HCT116 (cell line): ENCODE results near the gene SIK3.

ENCODE experiments used
- CTCF ChIP-seq, 3 experiments: fragments of 200-600 bp in 1 of 3; sonication (generic) in 1 of 3; IDR thresholded peaks in 2 of 3; conservative IDR thresholded peaks in 1 of 3; 2 replicates each; pipeline ENCODE4 v1.5.1; 2012 to 2017; ENCODE audit warnings: low read depth in 2 of 3, low read length in 2 of 3, antibody characterized with exemption in 1 of 3, borderline replicate concordance in 1 of 3, control low read depth in 1 of 3, mild to moderate bottlenecking in 1 of 3, mixed read lengths in 1 of 3, mixed run types in 1 of 3, moderate library complexity in 1 of 3; ENCODE audit not compliant: insufficient read depth in 1 of 3
- EZH2 ChIP-seq: fragments of 200-600 bp; sonication (generic); IDR thresholded peaks from 2 replicates; pipeline ENCODE4 v1.6.1; 2017; ENCODE audit warnings: antibody characterized with exemption, mixed run types
- JUND ChIP-seq: IDR thresholded peaks from 2 replicates; pipeline ENCODE4 v1.6.1; 2012
- POLR2A ChIP-seq: IDR thresholded peaks from 2 replicates; pipeline ENCODE4 v1.7.0; 2011; ENCODE audit warnings: borderline replicate concordance; ENCODE audit not compliant: insufficient read depth, insufficient read length; ENCODE audit errors: extremely low read depth
- POLR2AphosphoS5 ChIP-seq: IDR thresholded peaks from 2 replicates; pipeline ENCODE4 v1.6.1; 2011; ENCODE audit warnings: mild to moderate bottlenecking, low read depth, low read length, moderate library complexity
- SRF ChIP-seq: IDR thresholded peaks from 2 replicates; pipeline ENCODE4 v1.6.1; 2012; ENCODE audit warnings: low read depth

DNA sequence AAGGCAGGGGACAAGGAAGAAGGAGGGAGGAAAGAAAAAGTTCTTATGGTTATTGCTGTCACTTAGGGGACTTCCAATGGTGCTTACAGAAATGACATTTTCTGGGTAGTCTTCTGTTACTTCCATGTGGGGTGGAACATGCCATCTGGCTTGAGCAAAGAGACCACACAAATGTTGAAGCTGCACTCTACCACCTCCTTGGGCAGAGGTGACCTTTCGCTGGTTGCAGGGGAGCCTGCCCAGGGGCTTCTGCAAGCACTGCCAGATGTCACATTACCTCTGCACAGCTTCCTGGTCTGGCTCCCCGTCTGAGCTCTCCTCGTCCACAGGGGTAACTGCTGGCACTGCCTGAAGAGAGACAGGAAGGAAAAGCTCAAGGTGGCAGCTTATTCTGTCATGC, 228.2 kb downstream of the SIK3 start:
- no peak for TF ChIP-seq CTCF (IDR thresholded peaks at IDR 0.05 in 2 of 3, conservative IDR thresholded peaks at IDR 0.05 in 1 of 3; ENCODE audit: borderline replicate concordance in 1 of 3, insufficient read depth in 1 of 3, low read depth in 2 of 3, low read length in 2 of 3)
- no peak for TF ChIP-seq POLR2A
- TF ChIP-seq POLR2AphosphoS5: no peak
- no peak for TF ChIP-seq JUND
- no peak for TF ChIP-seq EZH2
- no peak for TF ChIP-seq SRF
